Hepatocyte (in vitro differentiated cells): ENCODE results near the gene GALNT18.

Source experiments
- EZH2phosphoT487 ChIP-seq: fragments of 200-600 bp; sonication (generic); IDR thresholded peaks from one replicate; pipeline ENCODE4 v1.6.1; 2018; ENCODE audit warnings: antibody characterized with exemption, mild to moderate bottlenecking, low read depth, moderate library complexity; ENCODE audit not compliant: unreplicated experiment, severe bottlenecking
- TF ChIP-seq, protein P1 (sequence below): fragments of 200-600 bp; sonication (generic); IDR thresholded peaks from 2 replicates; pipeline ENCODE4 v1.5.1; 2016; ENCODE audit warnings: antibody characterized with exemption, mild to moderate bottlenecking; ENCODE audit not compliant: poor library complexity

DNA sequence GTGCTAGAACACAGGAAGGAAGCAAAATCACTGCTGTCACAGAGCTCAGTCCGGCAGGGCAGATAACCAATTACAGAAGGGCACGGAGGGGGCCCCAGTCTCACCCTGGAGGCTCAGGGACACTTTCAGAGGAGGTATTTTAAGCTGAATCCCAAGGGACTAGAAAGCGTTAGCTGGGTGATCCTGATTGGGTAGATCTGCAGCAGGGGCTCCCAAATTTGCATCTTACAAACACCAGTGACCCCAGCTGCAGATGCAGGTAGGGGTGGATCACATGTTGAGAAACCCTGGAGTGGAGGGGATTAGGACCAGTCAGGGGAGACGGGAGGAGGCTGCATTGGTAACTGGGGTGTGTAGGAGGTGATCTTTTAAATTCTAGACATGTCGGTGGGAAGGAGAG lies 360.2 kb downstream of the GALNT18 start:
- TF ChIP-seq, protein P1, sequence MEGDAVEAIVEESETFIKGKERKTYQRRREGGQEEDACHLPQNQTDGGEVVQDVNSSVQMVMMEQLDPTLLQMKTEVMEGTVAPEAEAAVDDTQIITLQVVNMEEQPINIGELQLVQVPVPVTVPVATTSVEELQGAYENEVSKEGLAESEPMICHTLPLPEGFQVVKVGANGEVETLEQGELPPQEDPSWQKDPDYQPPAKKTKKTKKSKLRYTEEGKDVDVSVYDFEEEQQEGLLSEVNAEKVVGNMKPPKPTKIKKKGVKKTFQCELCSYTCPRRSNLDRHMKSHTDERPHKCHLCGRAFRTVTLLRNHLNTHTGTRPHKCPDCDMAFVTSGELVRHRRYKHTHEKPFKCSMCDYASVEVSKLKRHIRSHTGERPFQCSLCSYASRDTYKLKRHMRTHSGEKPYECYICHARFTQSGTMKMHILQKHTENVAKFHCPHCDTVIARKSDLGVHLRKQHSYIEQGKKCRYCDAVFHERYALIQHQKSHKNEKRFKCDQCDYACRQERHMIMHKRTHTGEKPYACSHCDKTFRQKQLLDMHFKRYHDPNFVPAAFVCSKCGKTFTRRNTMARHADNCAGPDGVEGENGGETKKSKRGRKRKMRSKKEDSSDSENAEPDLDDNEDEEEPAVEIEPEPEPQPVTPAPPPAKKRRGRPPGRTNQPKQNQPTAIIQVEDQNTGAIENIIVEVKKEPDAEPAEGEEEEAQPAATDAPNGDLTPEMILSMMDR, result no peak
- TF ChIP-seq EZH2phosphoT487, result no peak
